Omental fat pad (tissue), 4 donors: ENCODE measurements around the gene KCNJ11. TPM values are rescaled to one million over a fixed set of nuclear protein-coding genes. Genes with fewer than 3 reads are reported as not detected.

Experiments used
- ATAC-seq: fragments of 150-250 bp; one replicate; pipeline ENCODE4 v1.9.1; 2016; ENCODE audit warnings: mild to moderate bottlenecking, moderate library complexity; ENCODE audit not compliant: low FRiP score
- DNase-seq: peaks from one replicate; pipeline ENCODE4 v3.0.0-alpha.2; 2019; ENCODE audit warnings: low spot score
- CTCF ChIP-seq, 3 donors: fragments of 450-650 bp; IDR thresholded peaks; one replicate each; pipeline ENCODE4 v1.5.1; 2016 to 2017; ENCODE audit warnings: antibody characterized with exemption in 3 of 3, mild to moderate bottlenecking in 3 of 3, moderate library complexity in 2 of 3
- total RNA-seq, 4 donors: library from RNA; depleted of rRNA; stranded (reverse); fragments of >200 nt; gene quantifications; one replicate each; pipeline ENCODE4 v1.1.0, GENCODE V29; 2016

Gene KCNJ11
- total RNA-seq, 4 donors from 2014 or later, result 0.37 to 6.1 (median 2.5) TPM

GRCh38 chr11:17392872-17393271 lies 4.4 kb upstream of the KCNJ11 start:
- ATAC-seq (no peak), DNase-seq (no peak)
- no peak for TF ChIP-seq CTCF (IDR thresholded peaks at IDR 0.05)

DNA sequence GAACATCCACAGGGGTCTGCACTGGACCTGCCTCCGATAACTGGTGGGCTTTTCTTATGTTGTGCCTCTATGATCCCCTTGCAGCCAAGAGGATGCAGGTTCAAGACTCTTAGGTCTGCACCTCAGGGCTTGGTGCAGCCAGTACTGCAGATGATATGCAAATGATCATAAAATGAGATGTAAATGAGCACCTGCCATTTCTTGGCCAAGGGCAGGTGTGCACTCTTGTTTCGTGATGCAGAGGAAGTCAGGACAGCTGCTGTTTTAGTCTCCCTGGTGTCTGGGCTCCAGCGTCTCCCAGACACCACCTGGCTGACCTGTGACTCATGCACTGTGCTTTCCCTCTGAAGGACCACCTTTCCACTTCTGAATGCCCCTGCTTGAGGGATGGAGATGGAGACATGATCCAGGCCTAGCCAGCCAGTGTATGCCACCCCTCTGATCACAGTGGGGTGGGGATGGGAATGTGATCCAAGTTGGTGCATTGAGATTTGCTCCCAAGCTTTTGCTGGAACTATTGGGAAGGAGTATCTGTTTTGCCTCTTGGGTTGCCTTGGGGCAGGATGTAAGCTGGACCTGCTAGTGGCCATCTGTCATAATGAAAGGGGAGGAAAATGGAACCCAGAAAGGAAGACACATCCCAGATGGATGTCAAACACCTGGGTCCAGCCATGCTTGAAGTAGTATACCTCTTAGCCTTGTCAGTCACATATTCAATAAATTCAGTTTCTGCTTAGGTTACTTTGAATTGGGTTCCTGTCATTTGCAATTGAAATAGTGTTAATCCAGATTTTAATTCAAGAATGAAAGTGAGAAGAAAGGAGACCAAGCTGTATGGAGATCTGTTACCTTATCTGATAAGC lies 3.3 kb upstream of the KCNJ11 start:
- ATAC-seq (no peak), DNase-seq (no peak)
- TF ChIP-seq CTCF (IDR thresholded peaks at IDR 0.05), result no peak

GRCh38 chr11:17389957-17390649 lies 1.6 kb upstream of the KCNJ11 start:
- no peak for TF ChIP-seq CTCF (IDR thresholded peaks at IDR 0.05)
- ATAC-seq (no peak), DNase-seq (no peak)

DNA sequence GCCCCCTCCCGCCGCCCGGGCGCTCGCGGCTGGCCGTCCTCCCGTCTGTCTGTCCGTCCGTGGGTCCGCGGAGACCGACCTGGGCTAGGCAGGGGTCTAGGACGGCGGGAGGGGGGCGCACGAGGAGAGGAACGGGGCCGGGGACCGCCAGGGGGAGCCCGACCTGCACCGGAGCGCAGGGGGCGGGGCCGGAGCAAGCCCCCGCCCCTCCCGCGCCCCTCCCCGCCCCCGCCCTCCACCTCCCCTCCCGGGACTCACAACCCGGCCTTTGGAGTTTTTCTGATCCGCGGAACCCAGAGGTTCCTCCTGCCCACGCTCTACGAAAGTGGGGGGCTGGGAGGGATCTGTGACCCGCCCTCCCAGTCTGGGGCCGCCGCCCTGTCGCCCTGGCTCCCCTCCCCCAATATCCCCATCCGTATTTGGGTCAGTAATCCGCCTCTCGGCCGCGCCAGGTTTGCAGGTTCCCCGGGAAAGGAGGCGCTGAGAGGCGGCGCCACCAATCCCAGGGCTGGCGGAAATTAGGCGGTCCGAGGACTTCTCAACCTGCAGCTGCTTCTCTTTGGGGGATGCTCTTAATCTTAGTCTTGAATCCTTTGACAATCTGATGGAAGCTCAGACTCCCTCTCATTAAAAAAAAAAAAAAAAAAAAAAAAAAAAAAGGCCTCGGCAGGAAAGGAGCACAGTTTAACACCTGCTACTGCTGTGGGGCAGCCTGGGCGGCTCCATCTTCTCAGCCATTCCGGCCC lies 925 bp upstream of the KCNJ11 start:
- TF ChIP-seq CTCF (IDR thresholded peaks at IDR 0.05), result no peak
- ATAC-seq (peak; percentile 83), DNase-seq (peak; percentile 59)

- no peak for TF ChIP-seq CTCF (IDR thresholded peaks at IDR 0.05)
- ATAC-seq (no peak), DNase-seq (no peak)
These were observed 648 bp downstream of the KCNJ11 start for GRCh38 chr11:17387811-17388210.

- ATAC-seq (no peak), DNase-seq (no peak)
- TF ChIP-seq CTCF (IDR thresholded peaks at IDR 0.05), result no peak
These were observed 1.2 kb downstream of the KCNJ11 start for GRCh38 chr11:17387254-17387653.
